Transverse colon (tissue), 3 donors: ENCODE results near the gene IFNGR2.

Experiments used
- CTCF ChIP-seq, 5 experiments: fragments of 200-600 bp in 3 of 5; fragments of 450-650 bp in 2 of 5; sonication (generic) in 3 of 5; IDR thresholded peaks; 1 replicate in 2 of 5; 2 replicates in 3 of 5; pipeline ENCODE4 v1.5.1; 2016 to 2017; ENCODE audit warnings: antibody characterized with exemption in 5 of 5, inconsistent platforms in 3 of 5, mild to moderate bottlenecking in 2 of 5, moderate library complexity in 1 of 5
- EP300 ChIP-seq: sonication (generic); formaldehyde crosslinking; IDR thresholded peaks from one replicate; pipeline ENCODE4 v1.6.1; 2017; ENCODE audit warnings: antibody characterized with exemption, low read depth
- POLR2A ChIP-seq: fragments of 450-650 bp; IDR thresholded peaks from one replicate; pipeline ENCODE4 v1.6.1; 2016; ENCODE audit warnings: antibody characterized with exemption, mild to moderate bottlenecking, moderate library complexity

DNA sequence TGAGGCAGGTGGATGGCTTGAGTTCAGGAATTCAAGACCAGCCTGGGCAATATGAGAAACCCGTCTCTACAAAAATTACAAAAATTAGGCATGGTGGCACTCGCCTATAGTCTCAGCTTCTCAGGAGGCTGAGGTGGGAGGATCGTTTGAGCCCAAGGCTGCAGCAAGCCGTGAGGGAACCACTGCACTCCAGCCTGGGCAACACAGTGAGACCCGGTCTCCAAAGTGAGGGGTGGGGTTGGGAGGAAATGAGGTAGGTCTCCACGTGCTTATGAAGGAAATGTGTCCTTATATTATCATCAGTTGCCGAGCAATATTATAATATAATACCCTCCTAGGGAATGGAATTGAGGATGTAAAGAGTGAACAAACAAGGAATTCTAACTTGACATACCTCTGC, 73.9 kb downstream of the IFNGR2 start:
- TF ChIP-seq CTCF (IDR thresholded peaks at IDR 0.05) (no peak), POLR2A (no peak), EP300 (no peak)
